CD4-positive, alpha-beta T cell (primary cell): Measurements from ENCODE around the gene HSPA4. TPM values are rescaled to one million over a fixed set of nuclear protein-coding genes. Genes with fewer than 3 reads are reported as not detected.

Experiments used
- ATAC-seq: fragments of 200-7000 bp; cut with Tn5 transposase; one replicate; pipeline ENCODE4 v1.10.0; 2022; ENCODE audit warnings: mild to moderate bottlenecking; ENCODE audit not compliant: poor library complexity
- CTCF ChIA-PET: fragments of 350-600 bp; sonication (Branson Sonifier 250); formaldehyde crosslinking; loops from one replicate; lab custom pipeline; 2021; ENCODE audit warnings: antibody characterized with exemption, inconsistent platforms; lab: Charles Lee
- POLR2A ChIA-PET: fragments of 350-600 bp; sonication (Branson Sonifier 250); formaldehyde crosslinking; loops from one replicate; lab custom pipeline; 2021; ENCODE audit warnings: antibody characterized with exemption, inconsistent platforms; lab: Charles Lee
- DNase-seq, 14 experiments: peaks; one replicate each; pipeline ENCODE4 v3.0.0-alpha.2; 2013 to 2020; ENCODE audit warnings: mixed read lengths in 2 of 14
- H3K27ac ChIP-seq, 2 donors: one replicate each; pipeline versions ENCODE4 v1.5.1 to v1.7.0; 2013; ENCODE audit warnings: low read length in 2 of 2, low read depth in 1 of 2, mild to moderate bottlenecking in 1 of 2
- H3K27me3 ChIP-seq, 2 experiments: 1 replicate in 1 of 2; 2 replicates in 1 of 2; pipeline versions ENCODE4 v1.6.1 to v1.7.0; 2013; ENCODE audit warnings: low read length in 2 of 2, control low read depth in 1 of 2, mild to moderate bottlenecking in 1 of 2, moderate library complexity in 1 of 2; ENCODE audit not compliant: insufficient read depth in 2 of 2, control insufficient read depth in 1 of 2
- H3K36me3 ChIP-seq: one replicate; pipeline ENCODE4 v1.6.1; 2013; ENCODE audit warnings: low read length, control low read depth; ENCODE audit not compliant: insufficient read depth
- H3K4me1 ChIP-seq: one replicate; pipeline ENCODE4 v1.6.1; 2013; ENCODE audit warnings: low read length, control low read depth; ENCODE audit not compliant: insufficient read depth
- H3K4me3 ChIP-seq: one replicate; pipeline ENCODE4 v1.5.1; 2013; ENCODE audit warnings: mild to moderate bottlenecking, low read length, moderate library complexity
- H3K9me3 ChIP-seq, 2 experiments: 1 replicate in 1 of 2; 2 replicates in 1 of 2; pipeline versions ENCODE4 v1.6.1 to v1.7.0; 2013; ENCODE audit warnings: low read length in 2 of 2, mild to moderate bottlenecking in 2 of 2, control low read depth in 1 of 2, moderate library complexity in 1 of 2; ENCODE audit not compliant: control insufficient read depth in 1 of 2, insufficient read depth in 1 of 2
- H3K27ac Mint-ChIP-seq: one replicate; pipeline ENCODE4 v1.8.0; 2020; ENCODE audit warnings: mixed read lengths
- H3K27me3 Mint-ChIP-seq: one replicate; pipeline ENCODE4 v1.8.0; 2021; ENCODE audit warnings: mixed read lengths
- H3K36me3 Mint-ChIP-seq: one replicate; pipeline ENCODE4 v1.8.0; 2021; ENCODE audit warnings: low read depth, mixed read lengths
- H3K4me1 Mint-ChIP-seq: one replicate; pipeline ENCODE4 v1.8.0; 2021; ENCODE audit warnings: low read depth, mixed read lengths
- H3K4me3 Mint-ChIP-seq: one replicate; pipeline ENCODE4 v1.8.0; 2020; ENCODE audit warnings: mild to moderate bottlenecking, mixed read lengths
- H3K9me3 Mint-ChIP-seq: one replicate; pipeline ENCODE4 v1.8.0; 2020; ENCODE audit warnings: mixed read lengths
- intact Hi-C, 2 experiments: fragments of 100-400 bp; cut with DNase I in 1 of 2; cut with micrococcal nuclease in 1 of 2; formaldehyde crosslinking; loops; one replicate each; pipeline versions ENCODE4 v1.15.1 to v1.9.0; 2023 to 2025; cut with DNase I, micrococcal nuclease
- total RNA-seq, 174 experiments: library from RNA in 2 of 174; stranded (reverse) in 2 of 174; gene quantifications; one replicate each; pipeline ENCODE4 v1.2.3 and lab custom pipeline; 2021 to 2026
- TF ChIP-seq, protein P1 (sequence below): fragments of 200-600 bp; IDR thresholded peaks from one replicate; pipeline ENCODE4 v1.8.0; 2022; ENCODE audit warnings: antibody characterized with exemption, mild to moderate bottlenecking

The HSPA4 gene
- total RNA-seq, 2 experiments from 2014 or later = 42.2 to 44.7 TPM

DNA sequence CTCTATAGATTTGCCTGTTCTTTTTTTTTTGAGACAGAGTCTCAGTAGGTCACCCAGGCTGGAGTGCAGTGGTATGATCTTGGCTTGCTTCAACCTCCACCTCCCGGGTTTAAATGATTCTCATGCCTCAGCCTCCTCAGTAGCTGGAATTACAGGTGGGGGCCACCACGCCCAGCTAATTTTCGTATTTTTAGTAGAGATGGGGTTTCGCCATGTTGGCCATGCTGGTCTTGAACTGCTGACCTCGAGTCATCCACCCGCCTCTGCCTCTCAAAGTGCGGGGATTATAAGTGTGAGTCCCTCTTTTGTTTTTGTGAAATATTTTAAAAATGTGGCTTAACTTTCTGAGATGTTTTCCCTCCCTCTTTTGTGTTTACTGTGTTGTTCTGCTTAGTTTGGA, 29.2 kb downstream of the HSPA4 start:
- H3K9me3 ChIP-seq = no peaks in the 10 kb centered on the region
- H3K4me3 ChIP-seq = no peak overlapping the region
- H3K27me3 ChIP-seq = no peaks in the 10 kb centered on the region
- Mint-ChIP-seq H3K9me3 (no peaks in the 10 kb centered on the region), H3K4me1 (peaks cover 29% of the 10 kb centered on the region), H3K27ac (peak overlapping the region; percentile 33), H3K4me3 (no peak overlapping the region), H3K36me3 (peaks cover 75% of the 10 kb centered on the region), H3K27me3 (no peaks in the 10 kb centered on the region)
- ATAC-seq (no peak), DNase-seq (no peak)
- POLR2A ChIA-PET = no interaction called here
- TF ChIP-seq, protein P1, sequence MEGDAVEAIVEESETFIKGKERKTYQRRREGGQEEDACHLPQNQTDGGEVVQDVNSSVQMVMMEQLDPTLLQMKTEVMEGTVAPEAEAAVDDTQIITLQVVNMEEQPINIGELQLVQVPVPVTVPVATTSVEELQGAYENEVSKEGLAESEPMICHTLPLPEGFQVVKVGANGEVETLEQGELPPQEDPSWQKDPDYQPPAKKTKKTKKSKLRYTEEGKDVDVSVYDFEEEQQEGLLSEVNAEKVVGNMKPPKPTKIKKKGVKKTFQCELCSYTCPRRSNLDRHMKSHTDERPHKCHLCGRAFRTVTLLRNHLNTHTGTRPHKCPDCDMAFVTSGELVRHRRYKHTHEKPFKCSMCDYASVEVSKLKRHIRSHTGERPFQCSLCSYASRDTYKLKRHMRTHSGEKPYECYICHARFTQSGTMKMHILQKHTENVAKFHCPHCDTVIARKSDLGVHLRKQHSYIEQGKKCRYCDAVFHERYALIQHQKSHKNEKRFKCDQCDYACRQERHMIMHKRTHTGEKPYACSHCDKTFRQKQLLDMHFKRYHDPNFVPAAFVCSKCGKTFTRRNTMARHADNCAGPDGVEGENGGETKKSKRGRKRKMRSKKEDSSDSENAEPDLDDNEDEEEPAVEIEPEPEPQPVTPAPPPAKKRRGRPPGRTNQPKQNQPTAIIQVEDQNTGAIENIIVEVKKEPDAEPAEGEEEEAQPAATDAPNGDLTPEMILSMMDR = no peak
- no peak overlapping the region for H3K27ac ChIP-seq
- H3K36me3 ChIP-seq = peaks cover 39% of the 10 kb centered on the region
- CTCF ChIA-PET = no interaction called here
- no peaks in the 10 kb centered on the region for H3K4me1 ChIP-seq
- intact Hi-C loops = no loop called here

DNA sequence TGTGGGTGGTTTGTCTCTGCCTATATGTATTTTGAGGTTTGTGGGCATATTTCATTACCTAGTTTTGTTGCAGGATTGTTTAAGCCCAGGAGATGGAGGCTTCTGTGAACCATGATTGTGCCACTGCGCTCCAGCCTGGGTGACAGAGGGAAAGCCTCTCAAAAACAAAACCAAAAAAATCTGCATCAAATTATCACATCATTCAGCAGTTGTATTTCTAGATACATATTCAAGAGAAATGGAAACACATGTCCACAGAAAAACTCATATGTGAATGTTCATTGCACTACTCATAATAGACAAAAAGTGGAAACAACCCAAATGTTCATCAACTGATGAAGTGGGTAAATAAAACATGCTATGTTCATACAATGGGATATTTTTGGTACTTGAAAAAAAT, 29.9 kb downstream of the HSPA4 start:
- Mint-ChIP-seq H3K27ac (no peak overlapping the region), H3K9me3 (no peaks in the 10 kb centered on the region), H3K27me3 (no peaks in the 10 kb centered on the region), H3K4me3 (no peak overlapping the region), H3K4me1 (peaks cover 22% of the 10 kb centered on the region), H3K36me3 (peaks cover 75% of the 10 kb centered on the region)
- Histone ChIP-seq H3K27ac (no peak overlapping the region), H3K4me1 (no peaks in the 10 kb centered on the region), H3K36me3 (peaks cover 41% of the 10 kb centered on the region), H3K9me3 (no peaks in the 10 kb centered on the region), H3K4me3 (no peak overlapping the region), H3K27me3 (no peaks in the 10 kb centered on the region)
- ChIA-PET POLR2A (no interaction called here), CTCF (no interaction called here)
- TF ChIP-seq, protein P1 = no peak
- DNase-seq (no peak), ATAC-seq (no peak)
- intact Hi-C loops = no loop called here

DNA sequence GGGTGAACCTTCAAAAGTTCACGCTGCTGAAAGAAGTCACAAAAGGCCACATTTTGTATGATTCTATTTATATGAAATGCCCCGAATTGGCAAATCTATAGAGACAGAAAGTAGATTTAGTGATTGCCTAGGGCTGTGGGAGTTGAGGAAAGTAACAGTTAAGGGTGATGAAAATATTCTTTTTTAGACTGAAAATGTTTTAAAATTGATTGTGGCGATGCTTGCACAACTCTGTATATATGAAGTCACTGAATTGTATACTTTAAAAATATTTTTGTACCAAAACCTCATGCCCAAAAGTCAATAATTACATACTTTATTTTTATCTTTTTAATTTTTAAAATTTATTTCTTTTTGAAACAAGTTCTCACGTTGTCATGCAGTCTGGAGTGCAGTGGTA, 30.3 kb downstream of the HSPA4 start:
- Histone ChIP-seq H3K4me3 (no peak overlapping the region), H3K27me3 (no peaks in the 10 kb centered on the region), H3K9me3 (no peaks in the 10 kb centered on the region), H3K4me1 (no peaks in the 10 kb centered on the region), H3K27ac (no peak overlapping the region), H3K36me3 (peaks cover 41% of the 10 kb centered on the region)
- ATAC-seq (no peak), DNase-seq (no peak)
- Mint-ChIP-seq H3K27me3 (no peaks in the 10 kb centered on the region), H3K27ac (no peak overlapping the region), H3K4me1 (peaks cover 19% of the 10 kb centered on the region), H3K9me3 (no peaks in the 10 kb centered on the region), H3K36me3 (peaks cover 75% of the 10 kb centered on the region), H3K4me3 (no peak overlapping the region)
- CTCF ChIA-PET = no interaction called here
- TF ChIP-seq, protein P1 = no peak
- intact Hi-C loops = no loop called here
- POLR2A ChIA-PET = no interaction called here
